Measurements from ENCODE around the gene BTBD16.
A peak's percentile ranks its signal among the peaks of the same experiment; 100 is the strongest.

The BTBD16 gene

DNA sequence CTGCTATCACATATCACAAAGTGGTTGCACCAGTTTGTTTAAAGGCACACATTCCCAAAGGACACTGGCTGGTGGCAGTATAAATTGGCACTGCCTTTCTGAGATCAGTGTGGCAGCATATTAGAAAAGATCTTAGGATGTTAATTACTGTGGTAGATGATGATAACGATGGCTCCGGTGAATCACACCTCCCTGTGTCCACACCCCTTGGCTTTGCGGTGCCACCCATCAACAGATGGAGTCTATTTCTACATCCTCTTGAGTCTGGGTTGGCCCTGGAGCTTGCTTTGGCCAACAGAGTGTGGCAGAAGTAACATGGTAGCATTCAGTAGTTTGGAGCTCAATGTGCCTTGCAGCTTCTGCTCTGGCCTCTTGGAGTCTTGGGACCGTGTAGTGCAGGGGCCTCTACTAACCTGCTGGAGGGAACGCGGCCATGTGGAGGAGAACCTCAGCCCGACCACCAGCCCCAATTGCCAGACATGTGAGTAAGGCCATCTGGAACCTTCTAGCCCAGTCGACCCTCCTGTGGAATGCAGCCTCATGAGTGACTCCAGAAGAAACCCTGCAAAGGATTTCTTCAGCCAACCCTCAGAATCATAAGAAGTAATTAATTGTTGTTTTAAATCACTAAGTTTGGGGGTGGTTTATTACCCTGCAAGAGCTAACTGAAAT lies 76.2 kb downstream of the BTBD16 start:
- DNase-seq, result no peak

DNA sequence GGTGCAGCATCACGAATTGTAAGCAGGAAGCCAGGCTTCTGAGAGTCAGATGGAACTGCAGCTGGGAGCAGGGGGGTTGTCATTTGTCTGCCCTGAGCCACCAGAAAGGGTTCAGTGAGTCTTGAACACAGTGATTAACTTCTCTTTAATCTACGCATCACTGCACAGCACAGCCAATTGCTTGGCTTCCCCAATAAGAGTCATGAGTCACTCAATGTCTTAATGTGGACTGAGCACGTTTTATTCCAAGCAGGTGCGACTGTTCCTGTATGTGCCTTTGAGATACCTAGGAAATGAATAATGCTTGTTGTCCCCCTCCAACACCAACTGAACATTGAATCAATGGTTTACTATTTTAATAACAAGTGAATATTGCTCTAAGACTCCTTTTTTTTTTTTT lies 77.4 kb downstream of the BTBD16 start:
- DNase-seq, result no peak

DNA sequence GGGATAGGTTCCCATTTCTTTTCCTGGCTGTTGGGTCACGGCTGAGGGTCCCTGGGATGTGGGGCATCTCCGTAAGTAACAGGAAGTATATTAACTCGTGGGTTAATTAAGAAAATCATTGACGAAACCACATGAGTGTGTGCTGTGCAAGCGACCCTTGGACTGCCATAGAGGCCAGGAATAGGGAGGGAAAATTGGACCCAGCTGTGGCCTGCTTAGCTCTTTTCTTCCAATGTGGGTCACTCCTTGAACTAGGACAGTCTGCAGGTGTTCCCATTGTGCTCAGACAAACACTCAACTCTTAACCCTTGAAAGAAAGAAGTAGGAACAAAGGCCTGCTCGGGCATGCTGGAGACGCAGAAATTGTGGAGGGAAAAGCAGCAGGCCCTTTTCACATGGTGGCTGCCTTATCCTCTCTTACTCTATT lies 77.9 kb downstream of the BTBD16 start:
- DNase-seq, result no peak

DNA sequence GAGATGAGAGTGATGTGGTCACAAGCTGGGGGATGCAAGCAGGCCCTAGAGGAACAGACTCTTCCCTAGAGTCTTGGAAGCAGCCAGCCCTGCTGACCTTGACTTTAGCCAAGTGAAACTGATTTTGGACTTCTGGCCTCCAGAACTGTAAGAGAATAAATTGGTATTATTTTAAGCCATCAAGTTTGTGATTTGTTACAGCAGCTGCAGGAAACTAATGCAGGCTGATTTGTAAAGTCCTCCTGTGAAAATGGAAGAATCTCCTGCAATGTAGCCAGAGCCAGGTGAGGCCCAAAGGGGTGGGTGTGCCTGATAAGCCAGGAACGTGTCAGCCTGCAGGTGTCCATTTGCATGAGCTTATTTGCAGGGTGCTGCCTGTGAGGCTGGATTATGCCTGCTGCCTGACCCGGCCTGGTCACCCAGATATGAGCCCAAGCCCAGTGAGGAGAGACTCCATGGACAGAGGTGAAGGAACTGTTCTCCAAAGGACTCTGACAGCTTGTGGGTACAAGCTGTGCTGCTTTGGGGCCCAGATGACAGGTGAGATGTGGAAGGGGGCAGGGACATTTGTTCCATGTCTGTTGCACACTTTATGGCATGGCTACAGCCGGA lies 78.8 kb downstream of the BTBD16 start:
- no peak for DNase-seq

DNA sequence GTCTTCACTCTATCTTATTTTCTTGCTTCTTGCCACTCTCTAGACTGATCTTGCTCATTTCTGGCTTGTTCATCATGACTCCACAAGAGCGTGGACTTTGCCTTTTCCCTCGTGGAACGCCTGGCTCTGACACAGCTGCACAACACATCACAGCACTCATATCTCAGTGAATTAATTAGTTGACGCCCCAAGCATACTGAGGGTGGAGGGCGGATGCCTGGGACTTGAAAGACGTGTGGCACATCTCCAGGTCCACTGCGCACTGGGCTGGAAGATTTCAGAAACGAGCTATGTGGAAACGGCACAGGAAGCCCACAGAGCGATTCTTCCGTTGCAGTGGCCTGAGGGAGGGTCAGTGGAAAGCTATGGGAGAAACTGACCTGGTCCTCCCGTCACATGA lies 79.8 kb downstream of the BTBD16 start:
- DNase-seq, result no peak

DNA sequence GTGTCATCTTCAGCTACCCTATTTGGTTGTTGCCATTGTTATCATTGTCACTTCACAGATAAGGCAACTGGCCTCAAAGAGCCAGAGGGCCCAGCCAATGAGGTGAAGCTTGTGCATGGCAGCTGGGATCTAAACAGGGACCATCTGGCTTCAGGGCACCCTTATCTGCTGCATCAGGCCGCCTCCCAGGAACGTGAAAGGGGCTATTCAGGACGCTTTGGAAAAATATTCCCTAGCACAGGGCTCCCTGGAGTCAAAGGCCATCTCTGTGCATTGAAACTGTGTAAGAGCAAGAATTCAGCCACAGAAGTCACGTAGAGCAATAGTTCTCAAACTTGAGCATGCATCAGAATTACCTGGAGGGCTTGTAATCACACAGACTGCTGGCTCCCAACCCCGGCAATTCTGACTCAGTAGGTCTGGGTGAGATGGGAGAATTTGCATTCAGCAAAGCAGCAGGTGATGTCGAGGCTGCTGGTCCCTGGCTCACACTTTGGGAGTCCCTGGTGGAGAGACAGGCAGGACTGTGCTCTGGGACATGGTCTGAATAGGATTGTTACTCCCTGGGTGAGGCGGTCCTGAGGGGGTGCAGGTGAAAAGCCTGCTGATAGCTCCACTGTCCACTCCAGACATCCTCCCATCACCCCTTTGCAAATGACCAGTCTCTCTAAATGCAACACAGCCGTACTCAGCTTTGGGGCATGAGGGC lies 81.9 kb downstream of the BTBD16 start:
- no peak for DNase-seq

DNA sequence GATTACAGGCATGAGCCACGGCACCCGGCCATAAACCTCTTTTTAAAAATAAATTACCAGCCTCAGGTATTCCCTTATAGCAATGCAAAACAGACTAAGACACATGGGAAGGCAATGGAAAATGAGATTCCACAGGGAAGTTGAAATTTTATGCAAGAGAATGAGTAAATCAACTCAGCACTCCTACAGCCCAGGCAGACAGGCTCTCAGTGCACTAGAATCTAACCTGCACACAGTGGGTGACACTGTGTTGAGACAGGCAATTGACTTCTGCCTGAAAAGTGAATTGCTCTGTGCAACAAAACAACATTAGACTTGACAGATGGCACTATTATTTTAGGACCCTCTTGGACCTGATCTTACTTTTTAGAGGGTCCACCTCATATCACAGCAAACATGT lies 83.3 kb downstream of the BTBD16 start:
- no peak for DNase-seq

GRCh38 chr10:122357685-122358084 lies 86.6 kb downstream of the BTBD16 start:
- DNase-seq, result no peak

- no peak for DNase-seq
Measured at GRCh38 chr10:122359621-122360020, 88.5 kb downstream of the BTBD16 start.

DNA sequence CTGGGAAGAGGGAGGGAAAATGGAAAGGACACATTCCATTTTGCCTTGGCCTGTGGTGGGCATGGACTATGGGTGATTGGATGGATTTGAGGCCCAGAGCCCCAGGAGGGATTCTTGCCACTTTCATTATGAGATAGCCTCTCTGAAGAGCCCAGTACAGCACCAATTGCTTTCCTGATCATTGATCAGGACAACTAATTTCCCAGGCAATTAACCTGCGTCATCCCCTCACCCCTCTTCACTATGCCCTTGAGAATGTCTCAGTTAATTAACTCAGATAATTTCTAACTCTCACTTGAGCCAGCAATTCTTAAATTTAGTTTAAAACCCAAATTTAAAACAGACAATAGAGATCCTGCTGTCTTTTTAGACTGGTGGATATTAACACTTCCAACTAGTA lies 90.0 kb downstream of the BTBD16 start:
- no peak for DNase-seq

- DNase-seq, result no peak
Measured at GRCh38 chr10:122362031-122362592, 91.0 kb downstream of the BTBD16 start.

DNA sequence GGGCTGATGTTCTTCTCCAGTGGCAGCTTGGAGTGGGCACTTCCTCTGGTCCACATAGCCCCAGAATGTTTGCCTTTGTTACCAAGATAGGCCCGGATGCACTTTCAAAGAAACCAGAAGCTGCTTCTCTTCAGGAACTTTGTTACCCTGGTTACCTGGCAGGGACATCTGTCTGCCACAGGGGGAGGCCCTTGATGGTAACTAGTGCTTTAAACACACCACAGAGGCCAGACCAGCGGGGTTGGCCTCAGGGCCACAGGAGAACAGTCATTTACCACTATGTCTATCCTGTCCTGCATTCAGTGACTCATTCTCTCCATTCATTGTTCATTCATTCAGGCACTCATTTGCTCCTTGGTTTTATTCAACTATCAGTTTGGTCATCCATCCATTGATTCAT lies 91.5 kb downstream of the BTBD16 start:
- DNase-seq, result no peak

DNA sequence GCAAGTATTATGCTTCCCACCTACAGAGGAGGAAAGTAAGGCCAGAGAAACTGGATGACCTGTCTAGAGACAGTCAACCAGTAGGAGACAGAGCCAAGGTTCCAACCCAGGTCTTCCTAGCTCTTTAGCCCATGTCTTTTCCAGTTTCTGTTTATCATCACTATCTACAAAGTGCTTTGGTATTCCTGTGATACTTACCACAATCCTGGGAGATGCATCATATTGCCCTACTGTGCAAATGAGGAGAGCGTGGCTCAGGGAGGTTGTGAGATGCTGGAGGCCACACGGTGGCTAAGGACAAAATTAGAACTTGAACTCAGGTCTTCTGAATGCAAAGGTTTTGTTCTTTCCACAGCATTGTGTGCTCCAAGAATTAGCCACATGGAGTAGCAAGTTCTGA lies 92.2 kb downstream of the BTBD16 start:
- no peak for DNase-seq

DNA sequence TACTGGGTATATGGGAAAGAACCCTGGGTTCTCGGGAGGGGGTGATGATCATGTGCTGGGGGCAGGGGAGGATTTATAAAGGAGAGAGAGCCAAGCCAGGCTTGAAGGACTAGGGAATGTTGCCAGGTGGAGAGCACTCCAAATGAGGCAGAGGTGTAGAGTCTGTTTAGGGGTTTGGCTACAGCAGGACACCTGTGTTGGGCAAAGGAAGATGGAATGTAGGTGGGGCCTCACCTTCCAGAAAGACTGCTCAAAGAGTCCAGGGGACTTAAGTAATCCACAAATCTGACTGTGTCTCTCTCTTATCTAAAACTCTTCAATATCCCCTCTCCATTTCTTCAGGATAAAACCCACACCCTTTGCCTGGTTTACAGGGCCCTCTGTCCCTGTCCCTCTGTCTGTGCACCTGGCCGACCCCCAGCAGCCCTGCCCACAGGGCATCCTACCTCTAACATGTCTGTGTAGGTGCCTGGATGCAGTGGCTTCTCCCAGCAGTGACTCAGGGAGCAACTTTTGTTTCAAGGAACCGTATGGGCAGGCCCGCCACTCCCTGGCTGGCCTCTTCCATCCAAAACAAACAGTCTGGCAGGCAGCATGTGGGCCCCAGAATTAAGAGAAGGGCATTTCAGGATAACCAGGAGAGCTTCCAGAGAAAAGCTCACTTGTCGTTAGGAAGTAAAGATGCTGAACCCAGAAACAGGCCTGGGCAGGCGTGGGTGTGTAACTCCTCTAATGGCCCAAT lies 92.8 kb downstream of the BTBD16 start:
- DNase-seq, result no peak

GRCh38 chr10:122368502-122369254 lies 97.6 kb downstream of the BTBD16 start:
- DNase-seq, result no peak

DNA sequence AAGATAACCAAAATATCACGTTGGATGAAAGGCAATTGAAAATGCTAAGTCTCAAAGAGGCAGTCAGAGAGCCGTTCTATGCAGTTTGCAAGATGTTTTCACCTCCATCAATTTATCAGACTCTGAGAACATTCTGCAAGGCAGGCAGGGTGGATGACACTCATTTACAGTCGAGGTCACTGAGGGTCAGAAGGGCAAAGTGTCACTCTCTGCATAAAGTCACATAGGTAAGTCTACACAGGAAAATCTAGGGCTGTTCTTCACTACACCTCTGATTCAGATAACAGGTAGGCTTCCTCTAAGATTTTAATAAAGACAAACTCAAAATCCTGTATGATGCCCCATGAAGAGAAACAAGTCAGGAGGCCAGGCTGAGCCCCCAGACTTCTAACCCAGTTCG lies 102.0 kb downstream of the BTBD16 start:
- no peak for DNase-seq

DNA sequence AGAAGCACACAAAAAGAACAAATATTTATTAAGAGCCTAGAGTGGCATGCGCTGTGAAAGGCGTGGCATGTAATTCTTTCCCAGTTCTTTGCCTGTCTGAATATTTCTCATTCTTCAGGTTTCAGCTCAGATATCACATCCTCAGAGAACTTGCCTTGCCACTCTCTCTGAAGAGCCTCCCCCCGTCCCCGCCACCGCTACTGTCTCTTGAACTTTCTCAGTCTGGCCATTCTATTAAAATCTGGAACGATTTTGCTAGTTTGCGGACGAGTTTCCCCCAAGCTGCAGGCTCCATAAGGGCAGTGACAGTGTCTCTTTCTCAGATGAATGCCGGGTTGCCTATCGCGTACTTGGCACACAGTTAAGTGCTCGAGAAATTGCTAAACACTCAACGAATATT lies 102.6 kb downstream of the BTBD16 start:
- DNase-seq, result no peak

DNA sequence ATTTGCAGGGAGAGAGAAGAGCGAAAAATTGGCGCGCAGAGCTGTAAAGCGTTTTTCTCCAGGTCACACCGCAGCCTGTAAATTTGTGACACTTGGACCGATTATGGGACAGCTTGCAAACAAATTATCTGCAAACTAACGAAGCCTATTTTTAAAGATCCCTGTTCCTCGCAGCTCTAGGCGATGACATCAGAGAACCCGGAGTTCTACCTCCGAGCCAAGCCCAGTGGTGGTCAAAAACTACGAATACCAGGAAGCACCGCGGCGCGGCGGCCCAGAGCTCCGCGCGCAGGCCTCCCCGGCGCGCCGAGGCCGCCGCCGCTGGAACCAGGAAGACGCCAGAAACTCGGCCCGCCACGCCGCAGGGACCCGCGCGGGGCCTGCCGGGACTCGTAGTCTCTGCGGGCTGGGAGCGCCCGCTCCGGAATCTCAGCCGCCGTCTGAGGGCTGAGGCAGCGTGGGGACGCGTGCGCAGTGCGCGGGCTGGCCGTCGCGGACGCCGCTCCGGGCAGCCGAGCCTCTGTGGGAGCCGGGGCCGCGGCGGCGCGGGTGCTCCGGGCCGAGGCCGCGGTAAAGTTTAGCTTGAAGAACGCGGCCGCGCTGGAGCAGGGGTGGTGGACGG lies 103.3 kb downstream of the BTBD16 start, which contains the start of gene PLEKHA1:
TSS of gene PLEKHA1 (plus strand) at position 472 of the 622 bp plus-strand sequence. CDS start 18,493 bp downstream, outside the sequence.
- DNase-seq, result peak; percentile 75

DNA sequence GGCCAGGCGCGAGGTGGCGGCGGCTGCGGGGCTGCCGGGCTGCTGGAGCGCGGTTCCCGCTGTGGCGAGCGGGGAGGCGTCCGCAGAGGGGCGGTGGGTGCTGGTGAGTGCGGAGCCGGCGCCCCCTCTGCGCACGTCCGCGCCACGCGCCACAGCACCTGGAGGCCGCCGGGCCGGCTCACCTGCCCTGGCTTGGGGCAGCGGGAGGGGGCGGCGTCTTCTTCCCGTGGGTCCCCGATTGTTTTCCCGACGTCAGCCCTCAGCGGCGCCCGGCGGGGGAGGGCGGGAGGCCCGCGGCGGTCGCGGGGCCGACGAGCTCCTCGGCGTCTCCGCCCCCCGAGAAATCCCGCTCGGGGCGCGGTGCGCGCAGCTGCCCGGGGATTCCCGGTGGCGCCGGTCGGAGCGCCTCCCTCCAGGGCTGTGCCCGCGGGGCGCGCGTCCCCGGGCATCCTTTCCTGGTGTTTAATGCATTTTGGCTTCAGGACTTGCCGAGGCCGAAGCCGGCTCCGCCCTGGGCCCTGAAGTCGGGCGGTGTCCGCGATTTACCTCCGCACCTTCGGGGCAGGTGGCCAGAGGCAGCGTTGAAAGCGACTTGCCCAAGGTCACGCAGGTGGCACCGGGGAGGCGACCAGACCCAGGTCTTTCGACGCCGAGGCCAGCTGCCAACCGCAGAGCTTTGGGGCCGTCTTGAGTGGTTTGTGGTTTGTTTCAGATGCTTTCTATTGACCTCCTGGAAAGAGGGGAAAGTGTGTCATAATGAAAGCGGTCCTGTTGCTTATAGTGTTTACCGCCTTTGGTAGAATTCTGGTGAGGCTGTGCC lies 104.0 kb downstream of the BTBD16 start:
- DNase-seq, result peak; percentile 49

- no peak for DNase-seq
Measured at GRCh38 chr10:122375679-122376160, 104.6 kb downstream of the BTBD16 start.
